H9 (cell line): Measurements from ENCODE around the gene ERRFI1. TPM values are rescaled to one million over a fixed set of nuclear protein-coding genes. Genes with fewer than 3 reads are reported as not detected.

ENCODE experiments used
- DNase-seq: peaks from one replicate; pipeline ENCODE4 v3.0.0-alpha.2; 2017
- H2AFZ ChIP-seq: one replicate; pipeline ENCODE4 v1.6.1; 2013; ENCODE audit warnings: mild to moderate bottlenecking, low read length, control low read depth, moderate library complexity
- H2AK5ac ChIP-seq: 2 replicates; pipeline ENCODE4 v1.6.1; 2013; ENCODE audit warnings: low read length, control low read depth, mixed read lengths; ENCODE audit not compliant: insufficient read length
- H2BK120ac ChIP-seq: one replicate; pipeline ENCODE4 v1.6.1; 2013; ENCODE audit warnings: low read depth, mild to moderate bottlenecking, low read length, control low read depth, inconsistent platforms; ENCODE audit not compliant: poor library complexity, severe bottlenecking
- H2BK12ac ChIP-seq: 2 replicates; pipeline ENCODE4 v1.6.1; 2013; ENCODE audit warnings: low read length, control low read depth, mixed read lengths, low read depth; ENCODE audit not compliant: insufficient read length
- H2BK15ac ChIP-seq: 2 replicates; pipeline ENCODE4 v1.6.1; 2013; ENCODE audit warnings: low read depth, low read length, control low read depth
- H2BK20ac ChIP-seq: one replicate; pipeline ENCODE4 v1.6.1; 2013; ENCODE audit warnings: low read depth, mild to moderate bottlenecking, low read length, control low read depth, inconsistent platforms; ENCODE audit not compliant: poor library complexity, severe bottlenecking
- H2BK5ac ChIP-seq: 2 replicates; pipeline ENCODE4 v1.6.1; 2013; ENCODE audit warnings: low read length, control low read depth, mixed read lengths; ENCODE audit not compliant: insufficient read length
- H3K14ac ChIP-seq: 2 replicates; pipeline ENCODE4 v1.6.1; 2013; ENCODE audit warnings: low read length, control low read depth; ENCODE audit not compliant: insufficient read depth
- H3K18ac ChIP-seq: 2 replicates; pipeline ENCODE4 v1.6.1; 2013; ENCODE audit warnings: low read depth, mild to moderate bottlenecking, mixed read lengths, low read length, control low read depth; ENCODE audit not compliant: insufficient read length
- H3K23ac ChIP-seq: 2 replicates; pipeline ENCODE4 v1.6.1; 2013; ENCODE audit warnings: low read length, control low read depth, mixed read lengths, low read depth; ENCODE audit not compliant: insufficient read length
- H3K23me2 ChIP-seq: 2 replicates; pipeline ENCODE4 v1.6.1; 2013; ENCODE audit warnings: low read depth, mild to moderate bottlenecking, mixed read lengths, low read length, control low read depth; ENCODE audit not compliant: insufficient read length, poor library complexity, severe bottlenecking
- H3K27ac ChIP-seq: 2 replicates; pipeline ENCODE4 v1.5.1; 2013; ENCODE audit warnings: low read length, control low read depth, mixed read lengths, low read depth; ENCODE audit not compliant: insufficient read length
- H3K27me3 ChIP-seq: 2 replicates; pipeline ENCODE4 v1.6.1; 2013; ENCODE audit warnings: low read length, control low read depth, inconsistent platforms; ENCODE audit not compliant: insufficient read depth
- H3K4ac ChIP-seq: 2 replicates; pipeline ENCODE4 v1.6.1; 2013; ENCODE audit warnings: low read depth, mild to moderate bottlenecking, control low read depth, inconsistent platforms, low read length, moderate library complexity
- H3K4me1 ChIP-seq: 2 replicates; pipeline ENCODE4 v1.6.1; 2013; ENCODE audit warnings: low read length, control low read depth, inconsistent platforms; ENCODE audit not compliant: insufficient read depth
- H3K4me2 ChIP-seq: 2 replicates; pipeline ENCODE4 v1.6.1; 2013; ENCODE audit warnings: low read length, control low read depth, mixed read lengths; ENCODE audit not compliant: insufficient read length, insufficient read depth
- H3K56ac ChIP-seq: 2 replicates; pipeline ENCODE4 v1.6.1; 2013; ENCODE audit warnings: low read depth, mild to moderate bottlenecking, mixed read lengths, low read length, control low read depth; ENCODE audit not compliant: insufficient read length
- H3K79me1 ChIP-seq: 2 replicates; pipeline ENCODE4 v1.6.1; 2013; ENCODE audit warnings: low read depth, mild to moderate bottlenecking, moderate library complexity, low read length, control low read depth, inconsistent platforms; ENCODE audit not compliant: insufficient read depth, poor library complexity, severe bottlenecking
- H3K79me2 ChIP-seq: 2 replicates; pipeline ENCODE4 v1.6.1; 2013; ENCODE audit warnings: low read length, control low read depth, inconsistent platforms; ENCODE audit not compliant: insufficient read depth
- H3K9ac ChIP-seq: 2 replicates; pipeline ENCODE4 v1.6.1; 2013; ENCODE audit warnings: low read length, control low read depth, mixed read lengths; ENCODE audit not compliant: insufficient read length; ENCODE audit errors: extremely low read depth
- H3K9me3 ChIP-seq: one replicate; pipeline ENCODE4 v1.6.1; 2013; ENCODE audit warnings: low read depth, low read length, inconsistent platforms; ENCODE audit not compliant: control insufficient read depth
- H3T11ph ChIP-seq: one replicate; pipeline ENCODE4 v1.6.1; 2013; ENCODE audit warnings: mild to moderate bottlenecking, low read length, control low read depth, inconsistent platforms
- H4K20me1 ChIP-seq: one replicate; pipeline ENCODE4 v1.6.1; 2013; ENCODE audit not compliant: control insufficient read depth, insufficient read length, insufficient read depth
- H4K5ac ChIP-seq: 2 replicates; pipeline ENCODE4 v1.6.1; 2013; ENCODE audit warnings: low read depth, mild to moderate bottlenecking, mixed read lengths, low read length, control low read depth; ENCODE audit not compliant: insufficient read length
- H4K8ac ChIP-seq: replicated peaks from 2 replicates; pipeline ENCODE4 v1.6.1; 2013; ENCODE audit warnings: low read length, control low read depth, mixed read lengths, low read depth; ENCODE audit not compliant: insufficient read length
- H4K91ac ChIP-seq: 2 replicates; pipeline ENCODE4 v1.6.1; 2013; ENCODE audit warnings: low read depth, mild to moderate bottlenecking, moderate library complexity, mixed read lengths, low read length, control low read depth; ENCODE audit not compliant: insufficient read length
- H3K27ac Mint-ChIP-seq, 3 experiments: 2 replicates in 2 of 3; 3 replicates in 1 of 3; pipeline ENCODE4 v1.8.0; 2020 to 2021; ENCODE audit warnings: mixed read lengths in 3 of 3, mild to moderate bottlenecking in 1 of 3, moderate library complexity in 1 of 3
- H3K27me3 Mint-ChIP-seq: 2 replicates; pipeline ENCODE4 v1.8.0; 2021; ENCODE audit warnings: low read depth, mild to moderate bottlenecking, moderate library complexity, mixed read lengths
- H3K36me3 Mint-ChIP-seq, 3 experiments: 2 replicates in 2 of 3; 3 replicates in 1 of 3; pipeline ENCODE4 v1.8.0; 2020 to 2021; ENCODE audit warnings: low read depth in 3 of 3, mixed read lengths in 3 of 3; ENCODE audit not compliant: insufficient read depth in 1 of 3
- H3K4me1 Mint-ChIP-seq, 2 experiments: 2 replicates each; pipeline ENCODE4 v1.8.0; 2020; ENCODE audit warnings: mixed read lengths in 2 of 2
- H3K4me3 Mint-ChIP-seq, 2 experiments: 2 replicates in 1 of 2; 3 replicates in 1 of 2; pipeline ENCODE4 v1.8.0; 2020 to 2021; ENCODE audit warnings: mild to moderate bottlenecking in 2 of 2, mixed read lengths in 2 of 2, moderate library complexity in 1 of 2
- H3K9me3 Mint-ChIP-seq, 2 experiments: 2 replicates in 1 of 2; 3 replicates in 1 of 2; pipeline ENCODE4 v1.8.0; 2020; ENCODE audit warnings: mild to moderate bottlenecking in 2 of 2, mixed read lengths in 2 of 2, moderate library complexity in 1 of 2
- CTCF ChIP-seq: fragments of 200-600 bp; sonication (generic); conservative IDR thresholded peaks from 3 replicates; pipeline ENCODE4 v1.8.0; 2021; ENCODE audit warnings: antibody characterized with exemption, mild to moderate bottlenecking
- WGBS: extraction: QIAGEN DNeasy Blood & Tissue Kit; methylation state at CpG from one replicate; pipeline ENCODE4 v1.1.7; 2013; ENCODE audit warnings: missing lambda C conversion rate, low lambda C conversion rate, mixed read lengths; ENCODE audit not compliant: insufficient read length; ENCODE audit errors: extremely low coverage; 5-methylcytosine and 5-hydroxymethylcytosine counted together
- total RNA-seq: library from RNA; stranded (reverse); gene quantifications from 2 replicates; pipeline ENCODE4 v1.2.1, GENCODE V29; 2021

ERRFI1 gene
- total RNA-seq, 1 experiment from 2014 or later, result 20.8 TPM

- no peak overlapping the region for H3K23ac ChIP-seq
- H3T11ph ChIP-seq, result no peak overlapping the region
- H3K4me1 ChIP-seq, result peaks cover 6% of the 10 kb centered on the region; the same call in 1 of the 2 replicates
- H3K27me3 Mint-ChIP-seq, result peaks cover 7% of the 10 kb centered on the region
- no peak overlapping the region for H3K56ac ChIP-seq
- no peak overlapping the region for H2AK5ac ChIP-seq
- no peak overlapping the region for H3K27ac ChIP-seq
- H3K36me3 Mint-ChIP-seq, result peaks cover 0 to 4% (median 0%) of the 10 kb centered on the region in 3 experiments; a peak in 2 of 7 replicates
- H4K5ac ChIP-seq, result no peak overlapping the region
- no peak overlapping the region for H2BK120ac ChIP-seq
- H3K79me1 ChIP-seq, result peaks cover under 1% of the 10 kb centered on the region
- H3K14ac ChIP-seq, result no peak overlapping the region
- no peak overlapping the region for H3K4me2 ChIP-seq
- peaks cover 10% of the 10 kb centered on the region for H3K23me2 ChIP-seq
- no peak for TF ChIP-seq CTCF
- H2AFZ ChIP-seq, result no peak overlapping the region
- H3K4me3 Mint-ChIP-seq, result no peak overlapping the region; a peak in 1 of 5 replicates
- H2BK5ac ChIP-seq, result no peak overlapping the region
- H2BK15ac ChIP-seq, result no peak overlapping the region
- H3K79me2 ChIP-seq, result peaks cover 63% of the 10 kb centered on the region; the same call in 1 of the 2 replicates
- H2BK20ac ChIP-seq, result no peak overlapping the region
- no peaks in the 10 kb centered on the region for H3K9me3 ChIP-seq
- H3K27ac Mint-ChIP-seq, result 0 out of 7 replicates have a peak overlapping the region, but pooled peaks of 1 of the 3 experiments have one; percentile 35
- H3K9me3 Mint-ChIP-seq, result no peaks in the 10 kb centered on the region; a peak in 1 of 5 replicates
- no peak overlapping the region for H4K8ac ChIP-seq
- DNase-seq, result no peak
- H3K9ac ChIP-seq, result no peak overlapping the region
- no peak overlapping the region for H4K91ac ChIP-seq
- no peak overlapping the region for H3K4ac ChIP-seq
- H3K18ac ChIP-seq, result no peak overlapping the region
- peaks cover 64 to 84% of the 10 kb centered on the region in 2 experiments for H3K4me1 Mint-ChIP-seq
- no CpG with 5 or more reads among the region's 6 CpGs for WGBS
- no peaks in the 10 kb centered on the region for H4K20me1 ChIP-seq
- H3K27me3 ChIP-seq, result no peaks in the 10 kb centered on the region; the same call in 1 of the 2 replicates
- no peak overlapping the region for H2BK12ac ChIP-seq
Measured at GRCh38 chr1:8021676-8022266, 4.3 kb downstream of the ERRFI1 start.
